ENCODE data around the gene ZNRF3. TPM values are rescaled to one million over a fixed set of nuclear protein-coding genes. Genes with fewer than 3 reads are reported as not detected.

ZNRF3 gene
- polyA plus RNA-seq, 1 of the 3 experiments (the other 2 are of a cell fraction): 4.2 TPM

DNA sequence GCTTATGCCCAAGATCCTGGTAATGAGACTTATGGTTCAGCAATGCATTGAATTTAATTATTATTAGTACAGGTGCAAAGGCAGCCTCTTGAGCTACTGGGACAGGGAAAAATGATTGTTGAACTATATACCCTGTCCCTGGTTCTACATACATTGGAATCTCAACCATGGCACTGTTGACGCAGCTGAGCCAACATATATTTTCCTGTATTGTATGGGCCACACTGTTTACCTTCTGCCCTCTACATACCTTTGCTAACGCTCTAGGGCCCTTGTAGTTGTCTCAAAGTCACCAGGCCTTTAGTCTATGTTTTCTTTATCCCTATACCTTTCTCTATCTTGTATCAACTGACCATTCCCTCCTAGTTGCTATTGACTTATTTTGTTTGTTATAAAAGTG is 212.1 kb downstream of the ZNRF3 start (continued):
- TF ChIP-seq, protein P1, sequence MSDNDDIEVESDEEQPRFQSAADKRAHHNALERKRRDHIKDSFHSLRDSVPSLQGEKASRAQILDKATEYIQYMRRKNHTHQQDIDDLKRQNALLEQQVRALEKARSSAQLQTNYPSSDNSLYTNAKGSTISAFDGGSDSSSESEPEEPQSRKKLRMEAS (IDR thresholded peaks at IDR 0.05; ENCODE audit: low read depth): no peak
- TF ChIP-seq EZH2phosphoT487 (IDR thresholded peaks at IDR 0.05; ENCODE audit: borderline replicate concordance, low read depth): no peak

DNA sequence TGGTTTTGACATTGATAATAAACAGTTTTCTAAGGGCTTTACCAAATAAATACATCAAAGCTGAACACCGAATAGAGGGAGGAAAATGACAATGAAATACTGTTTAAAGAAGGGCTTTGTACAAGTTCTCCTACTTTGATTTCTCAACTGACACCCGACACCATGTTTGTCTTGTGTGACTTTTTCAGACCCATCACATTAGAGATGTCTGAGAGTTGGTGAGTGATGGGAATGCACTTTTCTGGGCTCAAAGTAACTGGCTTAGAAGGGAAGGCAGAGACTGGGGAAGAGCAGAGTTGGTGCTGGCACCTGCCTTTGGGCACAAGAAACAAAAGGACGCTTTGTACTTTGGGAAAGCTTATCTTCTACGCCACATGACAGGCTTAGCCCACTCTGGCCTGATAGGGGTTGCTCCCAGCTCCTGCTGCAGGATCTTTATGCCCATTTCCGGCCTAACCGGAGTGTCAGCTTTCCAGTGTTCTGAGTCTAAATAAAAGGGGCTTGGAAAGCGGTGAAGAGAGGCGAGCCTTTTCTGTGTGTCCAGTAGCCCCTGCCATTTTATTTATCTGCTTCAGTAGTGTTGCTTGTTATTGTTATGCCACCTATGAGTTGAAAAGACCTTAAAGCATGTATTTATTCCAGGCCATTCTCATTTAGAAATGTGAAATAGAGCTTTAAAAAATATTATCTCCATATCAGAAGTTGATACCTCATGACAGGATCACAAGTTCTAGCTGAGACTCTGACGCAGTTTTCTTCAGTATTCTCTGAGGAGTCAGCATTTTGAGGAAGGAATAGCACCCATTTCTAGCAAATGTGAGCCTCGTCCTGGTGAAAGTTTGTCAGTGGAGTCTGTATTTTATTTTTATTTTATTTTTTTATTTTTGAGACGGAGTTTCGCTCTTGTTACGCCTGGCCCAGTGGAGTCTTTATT is 213.6 kb downstream of the ZNRF3 start:
- Histone ChIP-seq H2AFZ (ENCODE audit: low read depth) (no peak overlapping the region), H3K36me3 (replicated peaks in 1 of 2; ENCODE audit: control insufficient read depth in 1 of 2, insufficient read depth in 2 of 2, low read length in 1 of 2) (peaks cover 0 to 12% of the 10 kb centered on the region in 2 experiments), H3K27ac (ENCODE audit: low read depth in 2 of 2, low read length in 1 of 2) (no peak overlapping the region), H3K27me3 (ENCODE audit: insufficient read depth) (no peaks in the 10 kb centered on the region), H3K9me2 (no peaks in the 10 kb centered on the region), H4K20me1 (ENCODE audit: insufficient read depth) (no peaks in the 10 kb centered on the region), H3K4me3 (ENCODE audit: low read depth in 2 of 2, low read length in 1 of 2) (no peak overlapping the region), H3K9ac (no peak overlapping the region), H3K79me2 (ENCODE audit: insufficient read depth) (no peaks in the 10 kb centered on the region), H3K9me3 (no peaks in the 10 kb centered on the region), H3K4me2 (no peak overlapping the region), H3K4me1 (ENCODE audit: control insufficient read depth in 1 of 2, insufficient read depth in 2 of 2, low read depth in 1 of 2, low read length in 1 of 2) (peaks cover 5 to 11% of the 10 kb centered on the region in 2 experiments), H3F3A (replicated peaks; ENCODE audit: insufficient read depth) (peaks cover 28% of the 10 kb centered on the region)
- 86% methylated on average over 13 of the region's 13 CpGs for WGBS (ENCODE audit: low lambda C conversion rate)
- ChIA-PET POLR2A (no interaction called here), CTCF (interaction anchor here (1.0 to 1.5 kb wide), 2 partner anchors 8 to 57 kb away, joined by 4 to 5 read pairs; no protein-coding TSS in a partner anchor)
- no peak for TF ChIP-seq EZH2phosphoT487 (IDR thresholded peaks at IDR 0.05; ENCODE audit: borderline replicate concordance, low read depth)
- no peak for TF ChIP-seq TAF1 (IDR thresholded peaks at IDR 0.05; ENCODE audit: borderline replicate concordance, low read depth, low read length)
- no peak for TF ChIP-seq FOXJ3 (CRISPR knock-in tag; IDR thresholded peaks at IDR 0.05)
- no peak for DNase-seq

DNA sequence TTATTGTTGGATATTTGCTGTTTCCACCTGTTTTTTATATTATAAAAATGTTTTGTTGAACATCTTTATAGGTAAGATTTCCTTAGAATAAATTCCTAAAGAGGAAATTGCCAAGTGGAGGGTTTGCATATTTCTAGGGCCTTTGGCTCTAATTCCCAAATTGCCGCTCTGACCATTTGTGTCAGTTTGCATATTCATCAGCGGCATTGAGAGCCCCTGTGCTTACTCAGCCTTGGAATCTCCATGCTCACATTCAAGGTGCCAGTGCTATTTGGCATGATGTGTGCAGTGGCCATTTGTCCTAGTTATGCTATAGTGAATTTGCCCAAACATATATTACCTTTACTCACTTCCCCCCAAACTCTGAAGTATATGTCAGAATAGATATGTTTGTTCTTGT is 214.9 kb downstream of the ZNRF3 start:
- TF ChIP-seq EZH2phosphoT487 (IDR thresholded peaks at IDR 0.05; ENCODE audit: borderline replicate concordance, low read depth) (no peak), EP300 (IDR thresholded peaks at IDR 0.05; ENCODE audit: borderline replicate concordance in 1 of 2, low read depth in 1 of 2, low read length in 1 of 2) (no peak), ELF1 (IDR thresholded peaks at IDR 0.05) (no peak), MXI1 (IDR thresholded peaks at IDR 0.05; ENCODE audit: low read depth, low read length) (no peak), FOXM1 (IDR thresholded peaks at IDR 0.05; ENCODE audit: low read depth) (no peak), GABPA (IDR thresholded peaks at IDR 0.05; ENCODE audit: low read depth) (no peak), TEAD4 (IDR thresholded peaks at IDR 0.05; ENCODE audit: borderline replicate concordance, insufficient read depth) (no peak), RXRA (IDR thresholded peaks at IDR 0.05; ENCODE audit: borderline replicate concordance, low read depth) (no peak), JUND (IDR thresholded peaks at IDR 0.05) (no peak)
- Histone ChIP-seq H4K20me1 (ENCODE audit: insufficient read depth) (no peaks in the 10 kb centered on the region), H3K9me2 (no peaks in the 10 kb centered on the region), H3K4me2 (no peak overlapping the region), H3K9me3 (no peaks in the 10 kb centered on the region), H3K4me1 (ENCODE audit: control insufficient read depth in 1 of 2, insufficient read depth in 2 of 2, low read depth in 1 of 2, low read length in 1 of 2) (peaks cover 5 to 13% of the 10 kb centered on the region in 2 experiments; a peak in 3 of 4 replicates), H3K4me3 (ENCODE audit: low read depth in 2 of 2, low read length in 1 of 2) (no peak overlapping the region), H3K27ac (ENCODE audit: low read depth in 2 of 2, low read length in 1 of 2) (no peak overlapping the region), H3F3A (replicated peaks; ENCODE audit: insufficient read depth) (peaks cover 17% of the 10 kb centered on the region), H3K9ac (no peak overlapping the region), H3K79me2 (ENCODE audit: insufficient read depth) (no peaks in the 10 kb centered on the region), H3K27me3 (ENCODE audit: insufficient read depth) (no peaks in the 10 kb centered on the region), H3K36me3 (replicated peaks in 1 of 2; ENCODE audit: control insufficient read depth in 1 of 2, insufficient read depth in 2 of 2, low read length in 1 of 2) (peaks cover 0 to 14% of the 10 kb centered on the region in 2 experiments), H2AFZ (ENCODE audit: low read depth) (no peak overlapping the region)
- 95% methylated on average over 2 of the region's 2 CpGs for WGBS (ENCODE audit: low lambda C conversion rate)
- ChIA-PET CTCF (no interaction called here), POLR2A (no interaction called here)
- DNase-seq: no peak

All from SK-N-SH (cell line).